ENCODE results near the gene NDFIP2. TPM values are rescaled to one million over a fixed set of nuclear protein-coding genes. Genes with fewer than 3 reads are reported as not detected.
A peak's percentile ranks its signal among the peaks of the same experiment; 100 is the strongest.
"Not testable (repeated sequence)": the region's sequence is repeated elsewhere in the genome, so short reads cannot be mapped to it uniquely, and the experiment has no call there.

The NDFIP2 gene
- total RNA-seq, 1 experiment from 2014 or later, result 48.4 TPM

DNA sequence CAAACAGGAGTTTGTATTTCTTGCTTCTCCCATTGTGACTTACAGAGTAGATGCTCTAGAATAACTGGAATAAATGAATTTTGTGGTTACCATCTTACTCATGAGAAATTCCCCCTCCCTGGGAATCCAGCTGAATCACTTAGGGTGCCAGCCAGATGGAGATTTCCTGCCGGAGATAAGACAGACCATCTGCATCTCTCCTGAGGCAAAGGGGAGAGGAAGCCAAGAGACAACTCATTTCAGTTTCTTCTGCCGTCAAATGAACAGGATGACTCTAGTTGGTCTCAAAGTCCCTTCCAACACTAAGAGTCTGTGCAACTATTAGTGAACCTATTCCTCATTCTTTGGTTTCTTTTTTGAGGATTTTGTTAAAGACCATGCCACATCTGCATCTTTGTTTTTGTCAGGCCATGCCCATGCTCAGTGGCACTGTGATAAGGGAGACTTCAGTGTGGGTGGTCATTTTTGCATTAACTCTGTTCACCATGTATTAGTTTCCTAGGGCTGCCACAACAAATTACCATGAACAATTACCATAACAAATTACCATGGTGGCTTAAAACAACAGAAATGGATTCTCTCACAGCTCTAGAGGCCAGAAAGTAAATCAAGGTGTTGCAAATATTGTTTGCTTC is 112.8 kb downstream of the NDFIP2 start:
- H2AFZ ChIP-seq, result no peak overlapping the region

GRCh38 chr13:79600146-79600545 is 119.2 kb downstream of the NDFIP2 start:
- H3K27ac ChIP-seq; DNase-seq; H3K4me1 ChIP-seq (replicated peaks; ENCODE audit: insufficient read depth); H3K9me2 ChIP-seq (ENCODE audit: insufficient read depth); H3K27me3 ChIP-seq (ENCODE audit: insufficient read depth, low read depth); H3K79me2 ChIP-seq (ENCODE audit: low read depth); H3K9me3 ChIP-seq (ENCODE audit: insufficient read depth, low read depth); BruUV-seq (replicated peaks); intact Hi-C loops (cut with micrococcal nuclease; ENCODE audit: unreplicated experiment); H3K4me3 ChIP-seq; H3K4me2 ChIP-seq; H3F3A ChIP-seq (ENCODE audit: insufficient read depth, low read depth); H4K20me1 ChIP-seq (ENCODE audit: insufficient read depth); H2AFZ ChIP-seq; H3K36me3 ChIP-seq (ENCODE audit: low read depth); CTCF ChIA-PET; POLR2A ChIA-PET (ENCODE audit: unreplicated experiment): not testable (repeated sequence)

More for the DNA sequence above, 112.8 kb downstream of the NDFIP2 start:
- no peaks in the 10 kb centered on the region for H3K79me2 ChIP-seq (ENCODE audit: low read depth)
- no peak overlapping the region for H3K4me2 ChIP-seq
- no TSS peak for BruUV-seq (replicated peaks)
- DNase-seq, result no peak
- no peaks in the 10 kb centered on the region for H3K36me3 ChIP-seq (ENCODE audit: low read depth)
- H3K4me3 ChIP-seq, result no peak overlapping the region
- H4K20me1 ChIP-seq (ENCODE audit: insufficient read depth), result no peaks in the 10 kb centered on the region
- H3K27me3 ChIP-seq (ENCODE audit: insufficient read depth, low read depth), result no peaks in the 10 kb centered on the region
- ChIA-PET POLR2A (ENCODE audit: unreplicated experiment) (no interaction called here), CTCF (no interaction called here)
- TF ChIP-seq EZH2 (IDR thresholded peaks at IDR 0.05; ENCODE audit: low read depth), result no peak
- TF ChIP-seq CTCF (conservative IDR thresholded peaks at IDR 0.05), result no peak
- H3K27ac ChIP-seq, result no peak overlapping the region
- 0 out of 2 replicates have a peak, but pooled peaks cover 3% of the 10 kb centered on the region for H3K9me3 ChIP-seq (ENCODE audit: insufficient read depth, low read depth)
- H3K9me2 ChIP-seq (ENCODE audit: insufficient read depth), result no peaks in the 10 kb centered on the region
- intact Hi-C loops (cut with micrococcal nuclease; ENCODE audit: unreplicated experiment), result no loop called here
- peaks cover 20% of the 10 kb centered on the region for H3K4me1 ChIP-seq (replicated peaks; ENCODE audit: insufficient read depth)
- peaks cover 22% of the 10 kb centered on the region for H3F3A ChIP-seq (ENCODE audit: insufficient read depth, low read depth)

GRCh38 chr13:79602936-79603335 is 122.0 kb downstream of the NDFIP2 start:
- Histone ChIP-seq H3K9me2 (ENCODE audit: insufficient read depth) (no peaks in the 10 kb centered on the region), H3K4me2 (no peak overlapping the region), H3K79me2 (ENCODE audit: low read depth) (no peaks in the 10 kb centered on the region), H3K27me3 (ENCODE audit: insufficient read depth, low read depth) (no peaks in the 10 kb centered on the region), H3K27ac (no peak overlapping the region), H3F3A (ENCODE audit: insufficient read depth, low read depth) (0 out of 2 replicates have a peak, but pooled peaks cover 4% of the 10 kb centered on the region), H4K20me1 (ENCODE audit: insufficient read depth) (no peaks in the 10 kb centered on the region), H3K36me3 (ENCODE audit: low read depth) (no peaks in the 10 kb centered on the region), H3K4me1 (replicated peaks; ENCODE audit: insufficient read depth) (no peaks in the 10 kb centered on the region), H3K4me3 (no peak overlapping the region), H3K9me3 (ENCODE audit: insufficient read depth, low read depth) (no peaks in the 10 kb centered on the region), H2AFZ (no peak overlapping the region)
- intact Hi-C loops (cut with micrococcal nuclease; ENCODE audit: unreplicated experiment), result no loop called here
- CTCF ChIA-PET, result no interaction called here
- POLR2A ChIA-PET (ENCODE audit: unreplicated experiment), result no interaction called here
- no peak for DNase-seq
- no peak for TF ChIP-seq EZH2 (IDR thresholded peaks at IDR 0.05; ENCODE audit: low read depth)
- no peak for TF ChIP-seq CTCF (conservative IDR thresholded peaks at IDR 0.05)
- BruUV-seq (replicated peaks), result no TSS peak

DNA sequence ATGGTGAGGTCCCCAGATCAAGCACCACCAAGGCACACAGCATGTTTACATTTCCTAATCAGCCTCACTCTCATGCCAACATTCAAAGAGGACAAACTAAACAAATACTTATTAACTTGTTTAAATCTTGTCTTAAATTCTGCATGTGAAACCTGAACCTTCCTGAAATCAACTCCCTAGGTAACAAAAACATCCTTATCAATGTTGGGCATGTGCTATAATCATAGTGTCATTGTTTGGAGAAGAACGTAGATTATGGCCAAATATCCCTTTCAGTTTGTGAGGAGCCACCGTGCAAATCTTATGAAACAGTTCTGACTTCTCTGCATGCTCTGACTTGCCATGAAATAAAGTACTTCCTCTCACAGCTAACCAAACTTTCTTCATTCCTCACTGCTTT is 123.8 kb downstream of the NDFIP2 start:
- H4K20me1 ChIP-seq (ENCODE audit: insufficient read depth), result no peaks in the 10 kb centered on the region
- 0 out of 2 replicates have a peak overlapping the region, but pooled peaks have one; percentile 12 for H3K4me2 ChIP-seq
- intact Hi-C loops (cut with micrococcal nuclease; ENCODE audit: unreplicated experiment), result no loop called here
- BruUV-seq (replicated peaks), result no TSS peak
- ChIA-PET CTCF (no interaction called here), POLR2A (ENCODE audit: unreplicated experiment) (no interaction called here)
- no peaks in the 10 kb centered on the region for H3K36me3 ChIP-seq (ENCODE audit: low read depth)
- TF ChIP-seq EZH2 (IDR thresholded peaks at IDR 0.05; ENCODE audit: low read depth) (no peak), CTCF (conservative IDR thresholded peaks at IDR 0.05) (no peak)
- no peaks in the 10 kb centered on the region for H3K9me3 ChIP-seq (ENCODE audit: insufficient read depth, low read depth)
- H3K79me2 ChIP-seq (ENCODE audit: low read depth), result no peaks in the 10 kb centered on the region
- H3K9me2 ChIP-seq (ENCODE audit: insufficient read depth), result no peaks in the 10 kb centered on the region
- no peaks in the 10 kb centered on the region for H3K4me1 ChIP-seq (replicated peaks; ENCODE audit: insufficient read depth)
- no peak for DNase-seq
- no peak overlapping the region for H3K27ac ChIP-seq
- H3K27me3 ChIP-seq (ENCODE audit: insufficient read depth, low read depth), result no peaks in the 10 kb centered on the region
- H3F3A ChIP-seq (ENCODE audit: insufficient read depth, low read depth), result 0 out of 2 replicates have a peak, but pooled peaks cover 4% of the 10 kb centered on the region
- peak overlapping the region; percentile 59; the same call in 1 of the 2 replicates for H2AFZ ChIP-seq
- H3K4me3 ChIP-seq, result no peak overlapping the region
